Measurements from ENCODE around the gene SORL1-AS1.

The SORL1-AS1 gene

DNA sequence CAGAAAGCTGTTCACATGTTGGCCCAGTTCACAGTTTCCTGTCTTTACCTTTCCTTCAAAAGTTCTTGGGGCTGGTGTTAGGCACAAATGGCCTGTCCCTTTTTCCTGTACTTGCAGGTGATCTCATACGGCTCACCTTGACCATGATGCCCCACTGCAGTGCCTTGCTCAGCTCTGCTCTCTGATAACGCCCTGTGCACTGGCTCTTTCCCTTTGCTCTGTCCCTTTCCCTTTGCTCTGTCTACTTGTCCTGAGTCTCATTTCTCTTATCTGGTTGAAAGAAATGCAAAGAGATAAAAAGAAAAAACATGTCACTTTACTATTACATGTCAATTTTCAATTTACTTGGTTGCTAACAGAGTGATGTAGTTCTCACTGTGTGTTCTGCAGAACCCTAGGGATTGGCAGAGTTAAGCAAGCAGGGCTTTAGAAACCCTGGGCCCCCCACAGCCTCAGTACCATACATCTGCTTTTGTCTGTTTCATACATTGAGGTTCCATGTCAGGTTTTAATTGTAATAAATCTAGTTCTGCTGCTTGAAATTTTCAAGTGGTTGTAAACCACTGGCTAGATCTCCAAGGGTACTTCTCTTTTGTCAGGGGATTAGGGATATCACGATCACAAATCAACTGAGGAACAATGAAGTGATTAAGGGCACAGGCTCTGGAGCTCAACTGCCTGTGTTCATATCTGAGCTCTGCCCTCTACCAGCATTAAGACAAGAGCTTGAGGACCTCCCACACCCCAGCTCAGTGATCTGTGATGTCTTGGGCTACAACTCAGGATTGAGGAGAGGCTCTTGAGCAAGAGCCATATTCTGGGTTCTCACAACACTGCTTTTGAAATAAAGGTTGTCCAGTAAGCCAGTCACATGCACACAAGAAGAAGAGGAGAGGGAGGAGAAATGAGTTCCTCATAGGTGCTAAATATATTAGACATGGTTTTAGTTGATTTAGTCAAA is 16.9 kb downstream of the SORL1-AS1 start:
- H3K56ac ChIP-seq (ENCODE audit: insufficient read length, low read depth, low read length): no peak overlapping the region

More for the DNA sequence above, 16.9 kb downstream of the SORL1-AS1 start:
- WGBS (ENCODE audit: extremely low coverage, insufficient read length, low lambda C conversion rate): no CpG with 5 or more reads among the region's 3 CpGs
- H3K79me2 ChIP-seq (ENCODE audit: insufficient read depth, low read length): no peaks in the 10 kb centered on the region
- no peak for TF ChIP-seq CTCF (conservative IDR thresholded peaks at IDR 0.05)
- no peaks in the 10 kb centered on the region for H4K20me1 ChIP-seq (ENCODE audit: control insufficient read depth, insufficient read depth, insufficient read length)
- H3K18ac ChIP-seq (ENCODE audit: insufficient read length, low read depth, low read length): no peak overlapping the region
- H3K27me3 ChIP-seq (ENCODE audit: insufficient read depth, low read length): no peaks in the 10 kb centered on the region
- H2BK120ac ChIP-seq (ENCODE audit: low read depth, low read length, poor library complexity, severe bottlenecking): no peak overlapping the region
- H3K23ac ChIP-seq (ENCODE audit: insufficient read length, low read depth, low read length): no peak overlapping the region
- H2AK5ac ChIP-seq (ENCODE audit: insufficient read length, low read length): no peak overlapping the region
- H2BK15ac ChIP-seq (ENCODE audit: low read depth, low read length): no peak overlapping the region
- Mint-ChIP-seq H3K9me3 (no peaks in the 10 kb centered on the region), H3K27ac (no peak overlapping the region), H3K4me3 (no peak overlapping the region), H3K4me1 (peaks cover 13 to 18% of the 10 kb centered on the region in 2 experiments), H3K36me3 (ENCODE audit: insufficient read depth in 1 of 3, low read depth in 3 of 3) (no peaks in the 10 kb centered on the region), H3K27me3 (ENCODE audit: low read depth) (no peaks in the 10 kb centered on the region)
- H4K5ac ChIP-seq (ENCODE audit: insufficient read length, low read depth, low read length): no peak overlapping the region
- no peaks in the 10 kb centered on the region for H3K9me3 ChIP-seq (ENCODE audit: control insufficient read depth, low read depth, low read length)
- H3K4me1 ChIP-seq (ENCODE audit: insufficient read depth, low read length): no peaks in the 10 kb centered on the region
- no peaks in the 10 kb centered on the region for H3K23me2 ChIP-seq (ENCODE audit: insufficient read length, low read depth, low read length, poor library complexity, severe bottlenecking)
- no peaks in the 10 kb centered on the region for H3K79me1 ChIP-seq (ENCODE audit: insufficient read depth, low read depth, low read length, poor library complexity, severe bottlenecking)
- no peak overlapping the region for H3K4ac ChIP-seq (ENCODE audit: low read depth, low read length)
- no peak overlapping the region for H3K9ac ChIP-seq (ENCODE audit: extremely low read depth, insufficient read length, low read length)
- H4K8ac ChIP-seq (replicated peaks; ENCODE audit: insufficient read length, low read depth, low read length): no peak overlapping the region
- H3K4me2 ChIP-seq (ENCODE audit: insufficient read depth, insufficient read length, low read length): no peak overlapping the region
- DNase-seq: no peak
- H2AFZ ChIP-seq (ENCODE audit: low read length): no peak overlapping the region
- no peak overlapping the region for H2BK5ac ChIP-seq (ENCODE audit: insufficient read length, low read length)
- H3T11ph ChIP-seq (ENCODE audit: low read length): no peak overlapping the region
- H3K14ac ChIP-seq (ENCODE audit: insufficient read depth, low read length): no peak overlapping the region
- no peak overlapping the region for H4K91ac ChIP-seq (ENCODE audit: insufficient read length, low read depth, low read length)
- H2BK12ac ChIP-seq (ENCODE audit: insufficient read length, low read depth, low read length): no peak overlapping the region
- H3K27ac ChIP-seq (ENCODE audit: insufficient read length, low read depth, low read length): no peak overlapping the region
- H2BK20ac ChIP-seq (ENCODE audit: low read depth, low read length, poor library complexity, severe bottlenecking): no peak overlapping the region
